ENCODE data around the gene TTC33.
A peak's percentile ranks its signal among the peaks of the same experiment; 100 is the strongest.
"Not testable (repeated sequence)": the region's sequence is repeated elsewhere in the genome, so short reads cannot be mapped to it uniquely, and the experiment has no call there.

Gene TTC33

GRCh38 chr5:40679148-40679912, 76.4 kb downstream of the TTC33 start:
- peak; percentile 64 to 74 for DNase-seq (ENCODE audit: low read depth in 2 of 2)

- DNase-seq (ENCODE audit: low read depth in 2 of 2), result no peak
Observed at GRCh38 chr5:40678460-40679147, 77.2 kb downstream of the TTC33 start.

GRCh38 chr5:40678026-40678425, 77.7 kb downstream of the TTC33 start:
- DNase-seq (ENCODE audit: low read depth in 2 of 2), result no peak

GRCh38 chr5:40677456-40677855, 78.3 kb downstream of the TTC33 start:
- no peak for DNase-seq (ENCODE audit: low read depth in 2 of 2)

DNA sequence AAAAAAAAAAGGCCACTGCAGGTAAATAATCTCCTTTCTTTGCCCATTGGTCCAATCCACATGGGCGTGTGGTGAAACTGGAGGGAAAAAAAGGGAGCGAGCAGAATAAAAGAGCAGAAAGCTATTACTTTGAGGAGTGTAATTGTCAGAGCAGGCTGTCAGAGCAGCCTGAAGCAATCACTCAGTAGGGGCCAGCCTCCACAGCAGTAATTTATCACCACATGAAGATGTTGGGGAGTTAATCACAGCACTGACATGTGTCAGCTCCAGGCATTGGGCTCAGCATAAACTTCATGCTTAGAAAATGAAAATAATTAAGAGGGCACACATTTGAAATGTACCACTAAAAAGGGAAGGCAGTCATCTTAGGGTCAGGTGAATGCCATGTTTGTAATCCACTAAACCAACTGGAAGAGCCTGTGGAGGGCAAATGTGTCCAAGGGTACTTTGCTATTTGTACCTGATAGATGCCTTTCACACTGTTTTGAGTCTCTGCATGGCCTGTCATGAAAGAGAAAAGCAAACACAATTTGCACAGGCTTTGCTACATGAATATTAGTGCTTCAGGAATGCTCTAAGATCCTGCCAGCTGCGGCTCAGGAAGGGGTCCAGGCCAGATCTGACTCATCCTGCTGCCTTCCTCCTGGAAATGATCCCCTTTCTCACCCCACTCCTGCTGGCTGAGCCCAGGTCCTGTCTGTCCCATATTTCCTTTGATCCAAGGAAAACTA, 79.0 kb downstream of the TTC33 start:
- peak; percentile 49 to 51 for DNase-seq (ENCODE audit: low read depth in 2 of 2)

DNA sequence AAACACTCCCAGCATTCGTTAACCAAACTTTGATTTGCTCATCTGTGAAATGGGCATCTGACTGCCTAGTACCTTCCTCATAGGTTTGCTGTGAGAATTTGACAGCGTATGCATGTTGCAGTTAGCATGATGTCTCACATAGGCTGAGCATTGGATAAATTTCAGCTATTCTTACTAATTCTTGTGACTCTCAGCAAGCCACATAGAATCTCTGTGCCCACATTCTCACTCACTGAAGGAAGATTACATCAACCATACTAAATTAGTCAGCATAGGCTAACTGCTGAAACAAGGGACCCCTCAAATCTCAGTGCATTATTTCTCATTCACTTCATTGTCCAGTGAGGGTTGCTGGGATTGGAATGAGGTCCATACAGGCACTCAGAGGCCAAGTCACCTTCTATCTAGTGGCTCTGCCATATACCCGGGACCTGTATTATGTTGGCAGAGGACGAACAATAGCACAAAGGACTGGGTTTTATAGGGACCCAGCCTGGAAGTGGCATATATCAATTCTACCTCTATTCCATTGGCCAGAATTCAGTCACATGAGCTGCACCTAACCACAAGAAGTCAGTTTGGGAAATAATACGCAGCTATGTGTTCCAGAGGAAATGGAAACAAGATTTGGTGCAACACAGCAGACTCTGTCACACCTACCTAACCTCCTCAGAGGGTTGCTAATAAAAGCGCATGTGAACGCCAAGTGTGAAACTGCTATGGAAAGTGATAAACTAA, 80.2 kb downstream of the TTC33 start:
- no peak for DNase-seq (ENCODE audit: low read depth in 2 of 2)

DNA sequence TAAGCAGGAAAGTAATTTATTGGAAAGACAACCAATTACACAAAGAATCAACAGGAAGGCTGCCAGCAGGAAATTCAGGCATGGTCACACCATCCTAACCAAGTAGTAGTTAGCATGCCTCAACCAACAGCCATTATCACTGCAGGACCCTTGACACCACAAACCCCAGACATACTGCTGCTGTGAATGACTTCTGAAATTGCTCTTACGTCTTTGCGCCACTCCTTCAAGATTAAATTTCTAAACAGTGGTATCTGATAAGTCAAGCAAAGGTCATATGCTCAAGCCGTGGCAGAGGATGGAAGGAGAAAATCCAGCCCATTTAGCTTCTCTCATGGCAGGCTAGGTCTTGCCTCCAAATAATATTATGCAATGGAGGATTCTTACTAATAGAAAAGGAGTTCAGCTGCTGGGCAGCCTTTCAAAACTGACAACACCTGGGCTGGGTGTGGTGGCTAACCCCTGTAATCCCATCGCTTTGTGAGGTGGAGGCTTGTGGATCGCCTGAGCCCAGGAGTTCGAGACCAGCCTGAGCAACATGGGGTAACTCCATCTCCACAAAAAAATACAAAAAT, 81.0 kb downstream of the TTC33 start:
- DNase-seq (ENCODE audit: low read depth in 2 of 2), result no peak

GRCh38 chr5:40672425-40672824, 83.3 kb downstream of the TTC33 start:
- DNase-seq (ENCODE audit: low read depth in 2 of 2), result no peak

GRCh38 chr5:40669606-40670390, 86.0 kb downstream of the TTC33 start:
- DNase-seq (ENCODE audit: low read depth in 2 of 2), result no peak

- DNase-seq (ENCODE audit: low read depth in 2 of 2), result no peak
Observed at GRCh38 chr5:40667161-40667663, 88.5 kb downstream of the TTC33 start.

GRCh38 chr5:40666657-40667056, 89.1 kb downstream of the TTC33 start:
- DNase-seq (ENCODE audit: low read depth in 2 of 2), result no peak

DNA sequence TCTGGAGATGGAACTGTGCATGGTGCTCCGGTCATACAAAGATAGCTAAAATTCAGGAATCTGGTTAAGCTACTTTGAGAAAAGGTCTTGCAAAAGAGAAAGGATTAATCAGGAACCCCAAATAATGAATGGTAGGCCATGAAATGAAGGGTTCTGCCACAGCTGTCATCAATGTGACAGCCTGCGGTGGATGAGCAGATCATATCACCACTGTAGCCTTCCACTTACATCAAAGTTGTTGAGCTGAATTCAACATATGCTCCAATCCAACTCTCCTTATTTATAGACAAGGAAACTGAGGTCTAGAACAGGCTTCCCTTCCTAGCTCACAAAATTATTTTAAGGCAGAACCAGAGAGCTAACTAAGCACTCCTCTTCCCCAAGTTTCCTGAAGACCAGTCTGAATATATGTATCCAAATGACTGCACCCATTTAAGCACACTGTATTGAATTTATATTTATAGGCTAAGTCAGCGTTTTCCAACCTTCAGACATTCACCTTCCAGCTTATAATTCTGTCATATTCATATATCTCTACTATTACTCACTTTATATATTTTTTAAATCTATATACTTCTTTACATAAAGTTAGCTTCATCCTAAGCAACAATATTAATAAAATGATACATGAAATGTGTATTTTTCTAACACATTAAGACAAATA, 90.0 kb downstream of the TTC33 start:
- no peak for DNase-seq (ENCODE audit: low read depth in 2 of 2)

- no peak for DNase-seq (ENCODE audit: low read depth in 2 of 2)
Observed at GRCh38 chr5:40660751-40661150, 95.0 kb downstream of the TTC33 start.

DNA sequence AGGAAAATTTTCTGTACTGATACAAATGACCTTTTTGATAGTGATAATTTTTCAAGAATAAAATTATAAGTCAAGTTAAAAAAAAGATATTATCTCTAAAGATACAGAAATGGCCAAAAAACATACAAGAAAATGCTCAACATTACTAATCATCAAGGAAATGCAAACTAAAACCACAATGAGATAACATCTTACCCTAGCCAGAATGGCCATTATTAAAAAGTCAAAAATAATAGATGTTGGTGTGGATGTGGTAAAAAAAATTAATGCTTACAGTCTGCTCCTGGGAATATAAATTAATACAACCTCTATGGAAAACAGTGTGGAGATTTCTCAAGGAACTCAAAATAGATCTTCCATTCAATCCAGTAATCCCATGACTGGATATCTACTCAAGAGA, 99.0 kb downstream of the TTC33 start:
- no peak for DNase-seq (ENCODE audit: low read depth in 2 of 2)

- not testable (repeated sequence) for DNase-seq (ENCODE audit: low read depth in 2 of 2)
Observed at GRCh38 chr5:40656091-40656490, 99.7 kb downstream of the TTC33 start.

- DNase-seq (ENCODE audit: low read depth in 2 of 2), result no peak
Observed at GRCh38 chr5:40655138-40655537, 100.6 kb downstream of the TTC33 start.

DNA sequence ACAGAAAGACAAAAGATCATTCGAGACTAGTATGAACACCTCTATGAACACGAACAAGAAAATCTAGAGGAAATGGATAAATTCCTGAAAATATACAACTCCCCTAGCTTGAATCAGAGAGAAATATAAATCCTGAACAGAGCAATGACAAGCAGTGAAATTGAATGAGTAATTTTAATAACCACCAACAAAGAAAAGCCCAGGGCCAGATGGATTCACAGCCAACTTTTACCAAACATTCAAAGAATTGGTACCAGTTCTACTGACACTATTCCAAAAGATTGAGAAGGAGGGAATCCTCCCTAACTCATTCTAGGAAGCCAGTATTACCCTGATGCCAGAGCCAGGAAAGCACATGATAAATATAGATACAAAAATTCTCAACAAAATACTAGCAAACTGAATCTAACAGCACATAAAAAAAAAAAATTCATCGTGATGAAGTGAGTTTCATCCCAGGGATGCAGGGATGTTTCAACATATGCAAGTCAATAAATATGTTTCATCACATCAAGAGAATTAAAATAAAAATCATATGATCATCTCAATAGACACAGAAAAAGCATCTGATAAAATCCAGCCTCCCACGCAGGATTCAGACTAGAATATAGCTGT, 101.3 kb downstream of the TTC33 start:
- DNase-seq (ENCODE audit: low read depth in 2 of 2), result no peak

- no peak for DNase-seq (ENCODE audit: low read depth in 2 of 2)
Observed at GRCh38 chr5:40653221-40654022, 102.3 kb downstream of the TTC33 start.
